ENCODE data around the gene FHOD3.
"Not testable (repeated sequence)": the region's sequence is repeated elsewhere in the genome, so short reads cannot be mapped to it uniquely, and the experiment has no call there.

FHOD3 gene

GRCh38 chr18:36530676-36531405, 233.3 kb downstream of the FHOD3 start:
- no peak for DNase-seq

- no peak for DNase-seq
Measured at GRCh38 chr18:36531636-36532035, 234.1 kb downstream of the FHOD3 start.

GRCh38 chr18:36532394-36532793, 234.9 kb downstream of the FHOD3 start:
- no peak for DNase-seq

GRCh38 chr18:36532815-36533214, 235.3 kb downstream of the FHOD3 start:
- no peak for DNase-seq

- no peak for DNase-seq
Measured at GRCh38 chr18:36533446-36534153, 236.1 kb downstream of the FHOD3 start.

- DNase-seq, result no peak
Measured at GRCh38 chr18:36534154-36534688, 236.7 kb downstream of the FHOD3 start.

GRCh38 chr18:36535202-36535935, 237.9 kb downstream of the FHOD3 start:
- DNase-seq, result no peak

GRCh38 chr18:36536426-36536825, 238.9 kb downstream of the FHOD3 start:
- no peak for DNase-seq

- DNase-seq, result no peak
Measured at GRCh38 chr18:36537289-36537688, 239.8 kb downstream of the FHOD3 start.

GRCh38 chr18:36539674-36540231, 242.2 kb downstream of the FHOD3 start:
- DNase-seq, result no peak

- no peak for DNase-seq
Measured at GRCh38 chr18:36543030-36543429, 245.5 kb downstream of the FHOD3 start.

GRCh38 chr18:36543991-36544725, 246.6 kb downstream of the FHOD3 start:
- no peak for DNase-seq

- DNase-seq, result no peak
Measured at GRCh38 chr18:36545821-36546427, 248.4 kb downstream of the FHOD3 start.

- no peak for DNase-seq
Measured at GRCh38 chr18:36546876-36547275, 249.4 kb downstream of the FHOD3 start.

GRCh38 chr18:36547544-36547943, 250.0 kb downstream of the FHOD3 start:
- DNase-seq, result no peak

- DNase-seq, result not testable (repeated sequence)
Measured at GRCh38 chr18:36551274-36551673, 253.8 kb downstream of the FHOD3 start.

- no peak for DNase-seq
Measured at GRCh38 chr18:36558234-36558633, 260.7 kb downstream of the FHOD3 start.

- DNase-seq, result no peak
Measured at GRCh38 chr18:36559149-36559857, 261.8 kb downstream of the FHOD3 start.

GRCh38 chr18:36560187-36560586, 262.7 kb downstream of the FHOD3 start:
- no peak for DNase-seq

- no peak for DNase-seq
Measured at GRCh38 chr18:36561046-36561445, 263.5 kb downstream of the FHOD3 start.

- DNase-seq, result no peak
Measured at GRCh38 chr18:36564841-36565240, 267.3 kb downstream of the FHOD3 start.
